22Rv1 (cell line): ENCODE data around the gene RBSN.

ENCODE experiments used
- ZFX ChIP-seq: fragments of 450-650 bp; IDR thresholded peaks from 2 replicates; pipeline ENCODE4 v1.6.1; 2017; ENCODE audit warnings: antibody characterized with exemption, borderline replicate concordance
- TF ChIP-seq, protein P1 (sequence below): fragments of 450-650 bp; IDR thresholded peaks from 2 replicates; pipeline ENCODE4 v1.5.1; 2017; ENCODE audit warnings: mild to moderate bottlenecking

DNA sequence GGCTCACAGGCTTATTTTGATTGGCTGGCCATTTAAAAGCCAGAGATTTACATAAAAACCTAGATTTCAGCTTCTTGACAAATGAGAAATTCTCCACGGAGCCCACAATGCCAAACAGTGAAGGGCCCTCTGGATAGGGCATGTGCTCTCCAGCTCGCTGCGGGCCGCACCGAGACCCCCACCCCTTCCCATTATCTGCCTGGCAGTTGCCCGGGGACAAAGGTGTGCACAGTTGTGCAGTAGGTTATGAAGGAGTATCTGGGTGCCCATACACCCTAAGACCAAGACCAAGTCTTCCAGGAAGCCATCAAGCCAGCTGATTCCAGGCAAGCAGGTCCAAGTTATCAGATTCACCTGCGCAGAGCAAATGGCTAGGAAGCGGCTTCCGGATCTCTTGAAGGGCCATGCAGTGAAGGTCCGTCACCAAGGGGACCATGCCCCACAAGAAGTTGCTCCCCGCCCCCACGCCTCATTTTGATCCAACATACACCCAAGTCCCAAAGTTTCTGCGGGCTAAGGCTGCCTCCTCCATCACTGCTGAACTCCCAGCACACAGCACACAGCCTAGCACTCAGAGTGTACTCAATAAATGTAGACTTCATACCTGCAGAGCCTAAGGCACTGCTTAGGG, 35.2 kb downstream of the RBSN start:
- TF ChIP-seq, protein P1, sequence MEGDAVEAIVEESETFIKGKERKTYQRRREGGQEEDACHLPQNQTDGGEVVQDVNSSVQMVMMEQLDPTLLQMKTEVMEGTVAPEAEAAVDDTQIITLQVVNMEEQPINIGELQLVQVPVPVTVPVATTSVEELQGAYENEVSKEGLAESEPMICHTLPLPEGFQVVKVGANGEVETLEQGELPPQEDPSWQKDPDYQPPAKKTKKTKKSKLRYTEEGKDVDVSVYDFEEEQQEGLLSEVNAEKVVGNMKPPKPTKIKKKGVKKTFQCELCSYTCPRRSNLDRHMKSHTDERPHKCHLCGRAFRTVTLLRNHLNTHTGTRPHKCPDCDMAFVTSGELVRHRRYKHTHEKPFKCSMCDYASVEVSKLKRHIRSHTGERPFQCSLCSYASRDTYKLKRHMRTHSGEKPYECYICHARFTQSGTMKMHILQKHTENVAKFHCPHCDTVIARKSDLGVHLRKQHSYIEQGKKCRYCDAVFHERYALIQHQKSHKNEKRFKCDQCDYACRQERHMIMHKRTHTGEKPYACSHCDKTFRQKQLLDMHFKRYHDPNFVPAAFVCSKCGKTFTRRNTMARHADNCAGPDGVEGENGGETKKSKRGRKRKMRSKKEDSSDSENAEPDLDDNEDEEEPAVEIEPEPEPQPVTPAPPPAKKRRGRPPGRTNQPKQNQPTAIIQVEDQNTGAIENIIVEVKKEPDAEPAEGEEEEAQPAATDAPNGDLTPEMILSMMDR = no peak
- no peak for TF ChIP-seq ZFX
